Colon (tissue), 2 donors: ENCODE data around the gene MTHFSD.

Experiments
- FAIRE-seq: peaks from 2 replicates; lab custom pipeline; 2012; peaks lifted over from hg19 to GRCh38; lab: Jason Lieb, UNC
- donor health status: control.
- donor health status: control.

The MTHFSD gene

DNA sequence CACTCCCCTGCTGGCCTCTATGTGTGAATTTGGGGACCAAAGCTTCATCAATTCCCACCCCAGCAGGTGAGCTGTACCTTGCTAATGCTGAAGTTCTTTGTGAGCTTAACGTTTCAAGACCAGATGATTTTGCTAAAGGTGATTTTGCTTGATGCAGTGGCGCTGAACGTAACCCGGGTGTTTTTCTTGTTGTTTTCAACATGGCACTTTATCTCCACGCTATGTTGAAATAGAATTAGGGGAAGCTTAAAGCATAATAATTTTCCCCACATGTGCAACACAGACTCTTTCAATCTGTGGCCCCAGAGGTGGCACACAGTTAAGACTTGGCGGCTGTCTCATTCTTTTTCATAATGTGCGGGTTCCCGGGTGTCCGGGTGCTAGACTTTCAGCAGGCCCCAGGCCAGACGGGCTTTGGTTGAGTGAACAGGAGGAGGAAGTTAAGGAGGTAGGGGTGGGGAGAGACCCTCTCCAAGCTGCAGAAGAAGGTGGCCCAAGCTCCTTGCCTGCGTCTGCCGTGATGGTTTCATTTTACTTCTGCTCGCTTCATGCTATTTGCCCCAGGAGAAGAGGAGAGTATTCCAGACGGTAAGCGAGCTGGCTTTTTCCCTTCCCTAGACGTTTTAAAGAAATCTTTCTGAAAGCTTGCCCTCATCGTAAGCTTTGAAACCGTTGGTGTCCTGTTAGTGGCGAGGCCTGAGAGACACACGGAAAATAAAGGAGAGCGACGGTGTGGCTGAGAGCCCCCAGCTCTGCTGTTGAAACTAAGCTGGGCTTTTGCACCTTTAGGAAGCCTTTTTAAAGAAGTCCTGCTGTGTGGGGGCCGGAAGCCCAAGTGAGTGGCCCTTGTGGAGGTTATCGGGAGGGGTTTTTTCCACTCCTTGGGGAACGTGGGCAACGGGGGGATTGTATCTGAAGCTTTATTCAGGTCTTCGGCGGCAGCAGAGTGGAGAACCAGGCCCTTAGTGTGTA is 15.8 kb upstream of the MTHFSD start:
- FAIRE-seq = no peak

DNA sequence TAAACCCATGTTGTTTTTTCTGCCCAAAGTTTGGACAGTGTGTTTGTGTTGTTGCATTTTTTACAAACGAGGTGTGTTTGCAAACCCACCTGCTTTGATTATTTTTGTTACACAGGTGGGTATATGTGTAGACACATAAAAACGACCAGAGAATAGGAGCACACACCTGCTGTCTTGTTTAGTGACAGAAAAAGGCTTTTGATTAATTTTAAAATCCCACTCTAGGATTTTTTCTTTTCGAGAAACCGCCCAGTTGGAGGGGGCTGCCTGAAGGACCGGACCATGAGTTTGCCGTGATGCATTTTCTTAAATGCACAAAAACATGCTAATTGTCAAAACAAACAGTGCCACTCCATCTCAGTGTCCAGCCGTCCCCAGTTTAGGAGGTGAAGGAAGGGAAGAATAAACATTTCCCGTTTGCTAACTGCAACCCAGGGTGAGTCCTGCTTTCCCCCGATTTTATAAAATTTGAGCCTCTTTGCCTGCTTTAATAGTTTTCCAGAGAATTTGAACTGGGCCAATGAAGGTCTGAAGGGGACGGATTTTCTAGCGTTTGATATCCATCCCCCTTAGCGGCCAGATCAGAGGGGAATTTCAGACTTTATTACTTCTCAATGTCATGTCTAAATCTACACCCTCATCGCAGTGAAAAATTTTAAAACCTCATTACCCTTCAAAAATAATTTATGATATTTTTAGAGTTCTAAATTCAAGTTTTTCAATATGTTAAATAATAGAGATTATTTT is 14.8 kb upstream of the MTHFSD start:
- FAIRE-seq = no peak

DNA sequence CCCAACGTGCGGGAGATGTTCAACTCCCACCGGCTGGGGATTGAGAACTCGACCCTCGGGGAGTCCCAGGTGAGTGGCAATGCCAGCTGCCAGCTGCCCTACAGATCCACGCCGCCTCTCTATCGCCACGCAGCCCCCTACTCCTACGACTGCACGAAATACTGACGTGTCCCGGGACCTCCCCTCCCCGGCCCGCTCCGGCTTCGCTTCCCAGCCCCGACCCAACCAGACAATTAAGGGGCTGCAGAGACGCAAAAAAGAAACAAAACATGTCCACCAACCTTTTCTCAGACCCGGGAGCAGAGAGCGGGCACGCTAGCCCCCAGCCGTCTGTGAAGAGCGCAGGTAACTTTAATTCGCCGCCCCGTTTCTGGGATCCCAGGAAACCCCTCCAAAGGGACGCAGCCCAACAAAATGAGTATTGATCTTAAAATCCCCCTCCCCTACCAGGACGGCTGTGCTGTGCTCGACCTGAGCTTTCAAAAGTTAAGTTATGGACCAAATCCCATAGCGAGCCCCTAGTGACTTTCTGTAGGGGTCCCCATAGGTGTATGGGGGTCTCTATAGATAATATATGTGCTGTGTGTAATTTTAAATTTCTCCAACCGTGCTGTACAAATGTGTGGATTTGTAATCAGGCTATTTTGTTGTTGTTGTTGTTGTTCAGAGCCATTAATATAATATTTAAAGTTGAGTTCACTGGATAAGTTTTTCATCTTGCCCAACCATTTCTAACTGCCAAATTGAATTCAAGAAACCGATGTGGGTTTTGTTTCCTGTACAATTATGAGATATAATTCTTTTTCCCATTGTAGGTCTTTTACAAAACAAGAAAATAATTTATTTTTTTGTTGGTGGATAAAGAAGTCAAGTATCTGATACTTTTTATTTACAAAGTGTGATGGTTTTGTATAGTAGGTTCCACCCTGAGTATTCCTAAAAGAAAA is 13.9 kb upstream of the MTHFSD start:
- FAIRE-seq = no peak

DNA sequence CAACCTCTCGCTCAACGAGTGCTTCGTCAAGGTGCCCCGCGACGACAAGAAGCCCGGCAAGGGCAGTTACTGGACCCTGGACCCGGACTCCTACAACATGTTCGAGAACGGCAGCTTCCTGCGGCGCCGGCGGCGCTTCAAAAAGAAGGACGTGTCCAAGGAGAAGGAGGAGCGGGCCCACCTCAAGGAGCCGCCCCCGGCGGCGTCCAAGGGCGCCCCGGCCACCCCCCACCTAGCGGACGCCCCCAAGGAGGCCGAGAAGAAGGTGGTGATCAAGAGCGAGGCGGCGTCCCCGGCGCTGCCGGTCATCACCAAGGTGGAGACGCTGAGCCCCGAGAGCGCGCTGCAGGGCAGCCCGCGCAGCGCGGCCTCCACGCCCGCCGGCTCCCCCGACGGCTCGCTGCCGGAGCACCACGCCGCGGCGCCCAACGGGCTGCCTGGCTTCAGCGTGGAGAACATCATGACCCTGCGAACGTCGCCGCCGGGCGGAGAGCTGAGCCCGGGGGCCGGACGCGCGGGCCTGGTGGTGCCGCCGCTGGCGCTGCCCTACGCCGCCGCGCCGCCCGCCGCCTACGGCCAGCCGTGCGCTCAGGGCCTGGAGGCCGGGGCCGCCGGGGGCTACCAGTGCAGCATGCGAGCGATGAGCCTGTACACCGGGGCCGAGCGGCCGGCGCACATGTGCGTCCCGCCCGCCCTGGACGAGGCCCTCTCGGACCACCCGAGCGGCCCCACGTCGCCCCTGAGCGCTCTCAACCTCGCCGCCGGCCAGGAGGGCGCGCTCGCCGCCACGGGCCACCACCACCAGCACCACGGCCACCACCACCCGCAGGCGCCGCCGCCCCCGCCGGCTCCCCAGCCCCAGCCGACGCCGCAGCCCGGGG is 12.9 kb upstream of the MTHFSD start:
- no peak for FAIRE-seq

DNA sequence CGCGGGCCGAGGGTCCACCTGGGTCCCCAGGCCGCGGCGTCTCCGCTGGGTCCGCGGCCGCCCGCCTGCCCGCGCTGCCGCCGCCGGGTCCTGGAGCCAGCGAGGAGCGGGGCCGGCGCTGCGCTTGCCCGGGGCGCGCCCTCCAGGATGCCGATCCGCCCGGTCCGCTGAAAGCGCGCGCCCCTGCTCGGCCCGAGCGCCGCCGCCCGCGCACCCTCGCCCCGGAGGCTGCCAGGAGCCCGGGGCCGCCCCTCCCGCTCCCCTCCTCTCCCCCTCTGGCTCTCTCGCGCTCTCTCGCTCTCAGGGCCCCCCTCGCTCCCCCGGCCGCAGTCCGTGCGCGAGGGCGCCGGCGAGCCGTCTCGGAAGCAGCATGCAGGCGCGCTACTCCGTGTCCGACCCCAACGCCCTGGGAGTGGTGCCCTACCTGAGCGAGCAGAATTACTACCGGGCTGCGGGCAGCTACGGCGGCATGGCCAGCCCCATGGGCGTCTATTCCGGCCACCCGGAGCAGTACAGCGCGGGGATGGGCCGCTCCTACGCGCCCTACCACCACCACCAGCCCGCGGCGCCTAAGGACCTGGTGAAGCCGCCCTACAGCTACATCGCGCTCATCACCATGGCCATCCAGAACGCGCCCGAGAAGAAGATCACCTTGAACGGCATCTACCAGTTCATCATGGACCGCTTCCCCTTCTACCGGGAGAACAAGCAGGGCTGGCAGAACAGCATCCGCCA is 12.1 kb upstream of the MTHFSD start:
- FAIRE-seq = no peak

DNA sequence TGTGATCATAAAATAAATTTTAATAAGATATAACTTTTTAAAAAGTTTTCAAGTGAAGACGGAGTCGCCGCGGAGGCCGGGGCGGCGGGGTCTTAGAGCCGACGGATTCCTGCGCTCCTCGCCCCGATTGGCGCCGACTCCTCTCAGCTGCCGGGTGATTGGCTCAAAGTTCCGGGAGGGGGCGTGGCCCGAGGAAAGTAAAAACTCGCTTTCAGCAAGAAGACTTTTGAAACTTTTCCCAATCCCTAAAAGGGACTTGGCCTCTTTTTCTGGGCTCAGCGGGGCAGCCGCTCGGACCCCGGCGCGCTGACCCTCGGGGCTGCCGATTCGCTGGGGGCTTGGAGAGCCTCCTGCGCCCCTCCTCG is 11.5 kb upstream of the MTHFSD start, which contains the start of gene FOXC2:
Gene FOXC2, plus strand, starts transcription at position 229 of the 365 bp plus-strand sequence. CDS start 507 bp downstream, outside the sequence.
- no peak for FAIRE-seq

DNA sequence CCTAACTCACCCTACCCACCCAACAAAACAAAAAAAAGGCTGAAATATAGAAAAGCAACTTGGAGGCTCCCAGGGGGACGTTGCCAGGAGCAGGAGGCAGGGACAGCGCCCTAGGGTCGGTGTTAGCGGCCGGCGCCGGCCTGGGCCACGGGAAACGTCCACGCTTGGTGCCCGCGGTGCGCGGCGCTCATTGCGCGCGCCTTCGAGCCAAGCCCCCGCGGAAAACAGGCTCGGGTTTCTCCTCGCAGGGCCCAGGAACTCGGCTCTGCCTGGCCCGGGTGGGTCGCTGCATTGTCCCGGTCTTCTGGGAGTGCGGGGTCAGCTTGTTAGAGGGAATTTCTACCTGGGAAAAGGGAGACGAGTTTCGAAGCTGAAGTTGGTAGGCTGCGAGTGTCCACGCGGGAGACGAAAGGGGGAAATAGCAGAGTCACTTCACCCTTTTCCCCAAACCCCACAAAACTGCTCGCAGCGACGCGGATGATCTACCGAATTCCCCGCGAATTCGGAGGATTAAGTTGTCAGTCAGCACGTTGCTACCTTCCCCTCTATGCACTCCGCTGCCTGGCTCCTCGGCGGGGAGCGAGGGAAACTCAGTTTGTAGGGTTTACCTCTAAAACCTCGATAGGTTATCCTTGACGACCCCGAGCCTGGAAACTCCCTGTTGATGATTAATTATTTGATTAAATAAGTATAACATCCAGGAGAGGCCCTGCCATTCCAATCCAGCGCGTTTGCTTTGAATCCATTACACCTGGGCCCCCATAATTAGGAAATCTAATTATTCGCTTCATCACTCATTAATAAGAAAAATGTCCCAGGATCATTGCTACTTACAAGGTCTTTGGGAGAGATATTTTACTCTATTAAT is 10.8 kb upstream of the MTHFSD start:
- no peak for FAIRE-seq

DNA sequence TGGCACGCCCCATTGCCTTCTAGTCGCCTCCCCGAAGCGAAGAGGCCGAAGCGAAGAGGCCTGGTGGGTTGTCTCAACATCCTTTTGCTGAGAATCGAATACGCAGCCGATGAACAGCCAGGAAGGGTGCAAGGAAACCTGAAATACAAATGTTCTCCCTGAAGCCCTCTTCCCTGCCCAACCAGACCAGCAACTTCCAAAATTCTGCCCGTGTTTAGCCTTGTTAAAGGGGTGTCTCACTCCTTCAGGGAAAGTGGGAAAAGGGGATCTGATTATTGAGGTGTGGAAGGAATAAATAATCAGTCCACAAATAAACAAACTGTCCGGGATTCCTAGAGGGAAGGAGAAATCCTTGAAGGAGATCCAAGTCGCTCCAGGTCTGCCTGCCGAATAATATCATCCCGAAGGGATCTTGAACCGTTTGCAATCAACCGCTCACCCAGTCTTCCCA is 10.2 kb upstream of the MTHFSD start:
- no peak for FAIRE-seq

DNA sequence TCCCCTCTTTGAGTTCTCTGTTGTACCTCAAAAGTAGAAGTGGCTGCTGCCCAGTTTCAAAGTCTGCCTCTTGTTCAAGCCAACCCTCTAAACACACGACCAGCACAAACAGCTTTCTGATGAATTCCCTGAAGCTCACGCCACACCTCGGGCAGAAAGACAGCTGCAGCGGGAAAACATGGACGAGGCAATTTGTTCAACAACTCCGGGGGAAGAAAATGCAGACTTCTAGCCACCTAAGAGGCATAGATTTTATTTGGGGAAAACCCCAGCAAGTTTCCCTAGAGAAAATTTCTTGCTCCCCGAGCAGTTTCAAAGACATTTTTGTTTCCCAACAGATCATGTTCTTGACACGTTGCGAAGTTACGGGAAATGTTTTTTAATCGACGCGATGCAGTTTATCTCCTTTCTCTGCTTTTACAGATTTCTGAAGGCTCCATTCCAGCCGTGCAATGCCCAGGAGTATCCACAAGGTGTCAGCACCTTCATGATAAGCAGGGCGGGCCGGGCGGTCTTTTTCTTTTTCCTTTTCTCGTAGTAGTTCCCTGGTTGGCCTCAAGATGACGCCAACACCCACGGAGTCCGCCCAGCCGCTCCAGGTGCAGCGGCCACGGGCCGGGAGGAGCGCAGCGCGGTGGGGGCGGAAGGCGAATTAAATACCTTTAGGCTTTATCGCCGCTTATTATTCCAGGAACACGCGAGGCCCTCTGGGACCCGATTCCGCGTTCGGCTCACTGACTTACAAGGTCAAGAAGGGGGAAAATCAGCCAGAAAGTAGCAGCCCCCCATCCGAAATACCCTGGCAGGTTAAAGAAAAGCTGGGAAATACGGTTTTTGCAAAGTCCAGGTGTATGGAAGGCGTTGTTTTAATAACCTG is 8.7 kb upstream of the MTHFSD start:
- FAIRE-seq = no peak

DNA sequence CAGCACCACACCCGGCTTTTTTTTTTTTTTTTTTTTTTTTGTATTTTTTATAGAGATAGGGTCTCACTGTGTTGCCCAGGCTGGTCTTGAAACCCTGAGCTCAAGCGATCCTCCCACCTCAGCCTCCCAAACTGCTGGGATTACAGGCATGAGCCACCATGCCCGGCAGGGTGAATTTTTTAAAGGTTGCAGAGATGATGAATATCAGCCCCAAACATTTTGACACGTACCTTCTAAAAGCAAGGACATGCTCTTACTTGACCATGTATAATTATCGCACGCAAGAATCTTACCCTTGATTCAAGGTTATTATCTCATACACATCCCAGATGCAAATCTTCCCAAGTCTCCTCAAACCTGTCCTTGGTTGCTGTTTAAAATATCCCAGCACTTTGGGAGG is 7.3 kb upstream of the MTHFSD start:
- no peak for FAIRE-seq

DNA sequence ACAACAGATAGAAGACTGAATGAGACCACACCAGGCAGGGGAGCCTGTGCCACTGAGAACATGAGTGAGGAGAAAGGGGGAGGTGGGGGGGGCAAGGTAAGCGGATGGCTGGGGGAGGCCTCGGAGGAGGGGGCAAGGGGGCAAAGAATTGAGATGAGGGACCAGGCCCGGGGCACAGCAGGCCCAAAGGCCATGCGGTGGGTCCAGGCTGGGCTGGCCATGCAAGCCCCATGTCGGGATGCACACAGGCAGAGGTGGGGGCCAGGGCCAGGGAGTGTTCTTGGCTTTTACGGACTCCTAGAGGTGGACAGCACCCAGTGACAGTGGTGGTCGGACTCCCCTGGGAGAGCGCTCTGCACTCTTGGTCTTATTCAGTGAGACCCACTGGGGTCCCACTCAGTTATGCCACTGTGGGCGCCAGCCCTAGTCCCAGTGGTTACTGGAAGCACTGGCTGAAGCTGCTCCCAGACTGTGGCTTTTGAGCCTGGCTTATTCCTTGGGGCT is 4.8 kb upstream of the MTHFSD start:
- no peak for FAIRE-seq

DNA sequence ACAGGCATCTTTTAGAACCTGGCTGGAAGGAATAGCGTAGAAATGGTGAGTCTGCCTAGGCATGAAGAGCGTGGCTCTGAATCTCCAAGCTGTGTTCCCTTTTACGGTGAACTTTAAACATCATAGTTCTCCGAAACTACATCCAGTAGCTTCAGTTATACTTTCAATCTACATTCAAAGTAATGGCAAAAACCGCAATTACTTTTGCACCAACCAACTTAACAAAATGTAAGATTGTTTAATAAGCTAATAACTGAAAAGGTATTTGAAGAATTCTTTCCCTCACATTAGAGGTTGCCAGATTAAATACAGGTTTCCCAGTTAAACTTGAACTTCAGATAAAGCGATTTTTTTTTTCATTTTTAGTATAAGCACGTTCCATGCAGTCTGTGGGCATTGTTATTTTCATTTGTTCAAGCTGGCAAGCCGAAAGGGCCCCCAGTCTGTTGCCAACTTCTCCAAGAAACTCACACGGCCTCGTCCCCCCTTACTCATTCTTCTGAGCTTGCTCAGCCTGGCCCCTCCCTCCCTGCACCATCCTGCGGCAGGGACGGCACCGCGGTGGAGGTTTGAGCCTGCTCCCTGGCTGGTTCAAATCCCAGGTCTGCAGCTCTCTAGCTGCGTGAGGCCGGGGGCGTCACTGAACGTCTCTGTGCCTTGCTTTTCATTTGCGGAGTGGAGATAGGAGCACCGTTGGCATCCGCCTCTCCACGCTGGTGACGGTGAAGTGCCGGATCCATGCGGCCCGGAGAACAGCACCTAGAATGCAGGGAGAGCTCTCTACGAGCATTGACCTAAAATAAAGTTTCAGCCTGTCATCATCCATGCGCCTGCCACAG is 3.5 kb upstream of the MTHFSD start:
- FAIRE-seq = no peak

DNA sequence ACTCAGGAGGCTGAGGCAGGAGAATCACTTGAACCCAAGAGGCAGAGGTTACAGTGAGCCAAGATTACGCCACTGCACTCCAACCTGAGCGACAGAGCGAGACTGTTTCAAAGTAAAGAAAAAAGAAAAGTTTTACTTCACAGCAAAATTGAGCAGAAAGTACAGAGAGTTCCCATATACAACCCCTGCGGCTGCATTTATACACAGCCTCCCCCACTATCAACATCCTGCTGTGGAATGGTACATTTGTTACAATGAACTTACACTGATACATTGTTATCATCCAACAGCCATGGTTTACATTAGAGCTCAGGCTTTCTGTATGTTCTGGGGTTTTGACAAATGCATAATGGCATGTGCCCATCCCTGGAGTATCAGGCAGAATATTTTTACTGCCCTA is 2.6 kb upstream of the MTHFSD start:
- no peak for FAIRE-seq

DNA sequence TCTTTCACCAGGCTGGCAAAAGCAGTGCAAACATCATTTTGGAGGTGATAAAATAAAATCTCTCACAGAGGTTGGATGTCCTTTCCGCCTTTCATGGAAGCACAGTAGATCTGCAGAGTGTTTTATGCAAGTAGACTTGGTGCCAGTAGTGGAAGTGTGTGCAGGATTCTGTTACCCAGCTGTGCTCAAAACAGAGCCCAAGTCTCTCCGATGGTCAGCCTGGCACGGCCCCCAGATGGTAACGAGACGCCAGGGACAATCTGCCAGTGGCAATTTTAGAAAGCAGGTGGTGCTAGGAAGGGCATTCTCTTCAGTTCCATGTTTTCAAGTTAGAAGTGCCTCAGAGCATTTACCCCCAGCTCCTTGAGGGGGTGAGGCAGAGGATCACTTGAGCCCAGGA is 1.5 kb upstream of the MTHFSD start:
- no peak for FAIRE-seq

DNA sequence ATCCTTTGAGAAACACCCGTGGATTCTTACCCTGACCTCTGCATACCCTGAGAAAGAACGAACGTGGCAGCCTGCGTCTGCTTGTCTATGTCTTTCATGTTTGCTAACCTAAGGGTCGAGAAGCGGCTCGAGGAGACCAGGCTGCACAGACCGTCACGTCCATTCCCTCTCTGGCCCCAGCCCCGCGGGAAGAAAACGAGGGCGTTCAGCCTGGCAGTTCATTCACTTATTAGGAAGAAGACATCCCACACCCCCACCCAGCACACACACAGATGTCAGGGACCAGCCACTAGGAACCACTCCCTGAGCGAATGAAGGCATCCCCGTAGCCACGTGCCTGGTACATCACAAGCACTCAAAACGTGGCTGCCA is 655 bp upstream of the MTHFSD start:
- FAIRE-seq = no peak

DNA sequence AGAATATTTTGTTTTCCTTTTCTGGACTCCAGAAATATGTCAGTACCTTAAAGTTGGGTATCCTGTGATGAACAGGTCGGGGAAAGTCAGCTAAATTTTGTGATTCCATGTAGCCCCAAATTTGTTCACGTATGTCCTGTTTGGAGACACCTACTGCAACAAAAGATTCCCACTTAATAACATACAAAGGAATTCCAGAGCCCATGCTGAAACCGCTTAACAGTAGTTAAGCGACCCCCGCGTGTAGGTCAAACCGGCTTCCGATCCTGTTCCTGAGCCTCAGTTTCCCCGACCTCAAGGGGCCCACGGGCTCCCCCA is 477 bp downstream of the MTHFSD start:
- FAIRE-seq = no peak

DNA sequence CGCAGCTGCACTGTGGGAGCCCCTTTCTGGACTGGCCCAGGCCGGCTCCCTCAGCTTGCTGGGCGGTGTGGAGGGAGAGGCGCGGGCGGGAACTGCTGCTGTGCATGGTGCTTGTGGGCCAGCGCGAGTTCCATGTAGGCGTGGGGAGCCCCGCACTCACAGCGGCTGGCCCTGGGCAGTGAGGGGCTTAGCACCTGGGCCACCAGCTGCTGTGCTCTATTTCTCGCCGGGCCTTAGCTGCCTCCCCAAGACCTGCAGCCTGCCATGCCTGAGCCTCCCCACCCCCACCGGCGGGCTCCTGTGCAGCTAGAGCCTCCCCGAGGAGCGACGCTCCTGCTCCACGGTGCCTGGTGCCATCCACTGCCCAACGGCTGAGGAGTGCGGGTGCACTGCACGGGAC is 1.7 kb downstream of the MTHFSD start:
- FAIRE-seq = no peak
